Measurements from ENCODE around the gene METTL25.

METTL25 gene

GRCh38 chr12:82408844-82409243 lies 50.5 kb downstream of the METTL25 start:
- DNase-seq: no peak

- no peak for DNase-seq
These were observed 53.4 kb downstream of the METTL25 start for GRCh38 chr12:82411546-82412230.

- DNase-seq: no peak
These were observed 53.9 kb downstream of the METTL25 start for GRCh38 chr12:82412246-82412645.

DNA sequence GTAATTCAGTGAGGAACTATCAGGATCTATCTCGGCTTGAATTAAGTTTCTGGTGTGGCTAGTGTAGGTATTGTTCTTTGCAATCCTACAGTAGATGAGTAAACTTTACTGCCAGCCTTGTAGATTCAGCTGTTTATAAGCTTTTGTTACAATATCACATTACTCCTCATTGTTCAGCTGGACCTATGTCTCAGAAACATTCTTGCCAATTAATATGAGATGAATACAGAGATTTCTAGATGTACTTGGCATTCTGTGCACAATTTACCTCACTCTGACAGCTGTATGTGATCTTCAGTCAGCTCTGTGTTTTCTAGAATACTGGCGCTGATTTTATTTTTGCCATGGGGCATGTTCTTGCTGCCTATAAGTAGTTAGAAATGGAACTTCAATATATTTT lies 55.7 kb downstream of the METTL25 start:
- no peak for DNase-seq

DNA sequence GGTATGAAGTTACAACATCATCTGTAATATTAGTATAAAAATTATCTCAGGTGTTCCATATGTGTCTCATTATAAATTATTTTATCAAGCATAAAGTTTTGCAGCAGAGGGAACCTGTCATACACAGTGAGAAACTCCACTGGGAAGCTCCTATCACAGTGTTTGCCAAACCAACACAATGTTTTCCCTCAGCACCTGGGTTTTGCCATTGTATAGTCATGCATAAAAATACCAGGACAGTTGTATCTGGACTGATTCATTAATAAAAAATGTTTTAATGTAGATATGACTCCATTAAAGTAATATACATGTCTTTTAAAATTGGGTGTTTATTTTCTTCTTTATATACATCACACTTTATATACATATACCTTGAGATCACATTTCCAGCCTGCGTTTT lies 56.6 kb downstream of the METTL25 start:
- DNase-seq: no peak

GRCh38 chr12:82415402-82415801 lies 57.1 kb downstream of the METTL25 start:
- DNase-seq: no peak

DNA sequence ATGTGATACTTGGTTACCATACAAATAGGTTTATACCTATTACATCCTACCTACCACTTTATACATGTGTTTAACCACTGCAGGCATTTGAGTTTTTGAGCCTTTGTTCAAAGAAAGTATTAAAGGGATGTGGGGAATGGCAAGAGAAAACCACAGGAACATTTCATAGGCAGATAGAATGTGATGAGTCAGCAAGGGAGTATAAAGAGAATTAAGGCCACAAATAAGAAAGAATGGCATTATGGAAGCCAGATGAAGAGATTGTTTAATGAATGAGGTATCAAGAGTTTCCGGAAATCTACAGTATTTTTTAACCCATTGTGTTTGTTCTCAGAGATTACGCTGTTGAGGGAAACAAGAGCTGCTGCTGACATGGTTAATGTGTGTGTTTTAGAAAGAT lies 66.9 kb downstream of the METTL25 start:
- DNase-seq: no peak

DNA sequence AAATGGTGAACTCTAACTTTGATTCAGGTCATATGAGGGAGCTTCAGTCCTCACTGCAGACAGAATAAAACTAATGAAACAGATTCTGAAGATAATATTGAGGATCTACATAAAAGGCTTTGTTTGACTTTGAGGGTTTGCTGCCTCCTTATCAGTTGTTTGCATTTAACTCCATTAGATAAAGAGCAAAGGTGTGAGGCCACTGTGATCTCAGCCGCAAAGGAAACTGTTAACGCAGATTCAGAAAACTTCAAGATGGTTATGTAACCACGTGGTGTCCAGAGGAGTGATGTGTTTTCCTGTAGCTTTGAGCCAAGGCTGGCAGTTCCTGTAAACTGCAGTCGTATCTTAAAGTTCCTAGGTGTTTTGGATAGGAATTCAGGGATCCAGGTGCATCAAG lies 67.8 kb downstream of the METTL25 start:
- no peak for DNase-seq

DNA sequence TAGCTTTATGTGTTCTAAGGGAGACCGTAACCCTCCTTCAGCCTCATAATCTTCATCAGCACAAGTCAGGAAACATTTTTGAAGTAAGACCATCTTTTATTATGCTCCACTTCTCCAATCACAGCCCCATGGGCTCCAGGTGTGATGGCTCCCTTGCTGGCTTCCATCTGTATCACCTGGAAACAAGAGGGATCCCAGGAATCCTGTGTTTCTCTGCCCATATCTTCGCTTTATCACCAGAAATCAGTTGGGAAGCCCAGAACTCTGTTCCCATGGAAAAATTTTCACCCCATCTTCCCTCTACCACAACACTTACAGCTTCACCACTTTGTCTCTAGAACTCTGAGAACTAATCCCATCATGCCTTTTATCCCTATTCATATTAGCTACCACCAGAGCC lies 68.3 kb downstream of the METTL25 start:
- DNase-seq: no peak

DNA sequence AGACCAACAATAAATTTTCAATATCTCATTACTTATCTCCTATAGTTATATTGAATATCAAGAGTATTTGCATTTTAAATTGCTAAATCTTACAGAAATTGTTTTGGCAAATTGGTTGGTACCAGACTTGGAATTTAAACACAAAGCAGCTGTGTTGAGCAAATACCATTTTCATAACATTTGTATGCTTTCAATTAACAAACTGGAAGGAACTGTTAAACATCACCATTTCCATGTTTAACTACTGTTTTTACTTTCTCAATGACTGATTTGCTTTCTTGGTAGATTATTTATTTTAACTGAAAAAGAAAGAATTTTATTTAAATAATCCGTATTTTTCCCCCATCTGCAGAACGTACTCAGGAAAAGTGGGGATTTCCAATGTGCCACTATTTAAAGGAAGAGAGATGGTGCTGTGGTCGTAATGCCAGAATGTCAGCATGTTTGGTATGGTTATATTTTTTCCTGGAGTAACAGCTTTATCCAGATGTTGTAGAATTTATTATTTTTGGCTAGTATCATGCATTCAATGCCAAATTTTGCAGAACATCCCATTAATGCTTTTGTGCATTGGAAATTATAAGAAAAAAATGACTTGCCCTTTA lies 72.3 kb downstream of the METTL25 start:
- no peak for DNase-seq

DNA sequence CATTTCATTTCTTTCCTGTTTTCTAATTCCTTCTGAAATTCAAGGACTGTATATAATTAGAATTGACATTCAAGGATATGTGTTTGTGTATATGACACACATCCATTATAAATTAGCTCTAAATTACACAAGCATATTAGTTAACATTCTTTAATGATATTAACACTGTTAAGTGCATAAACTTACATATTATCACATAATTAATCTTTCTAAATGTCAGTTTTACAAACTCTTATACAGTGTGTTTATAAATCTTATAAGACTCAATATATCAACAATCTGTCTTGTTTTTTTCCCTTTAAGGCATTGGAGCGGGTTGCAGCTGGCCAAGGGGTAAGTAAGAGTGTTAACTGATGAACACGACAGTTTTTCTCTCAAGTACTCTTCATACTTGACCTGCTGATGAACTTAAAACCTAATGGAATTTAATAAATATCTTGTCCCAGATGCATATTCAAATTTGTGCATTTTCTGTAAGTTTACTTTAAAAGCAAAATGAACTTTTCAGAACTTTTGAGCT lies 76.1 kb downstream of the METTL25 start:
- no peak for DNase-seq

- DNase-seq: no peak
These were observed 78.0 kb downstream of the METTL25 start for GRCh38 chr12:82436354-82436753.

DNA sequence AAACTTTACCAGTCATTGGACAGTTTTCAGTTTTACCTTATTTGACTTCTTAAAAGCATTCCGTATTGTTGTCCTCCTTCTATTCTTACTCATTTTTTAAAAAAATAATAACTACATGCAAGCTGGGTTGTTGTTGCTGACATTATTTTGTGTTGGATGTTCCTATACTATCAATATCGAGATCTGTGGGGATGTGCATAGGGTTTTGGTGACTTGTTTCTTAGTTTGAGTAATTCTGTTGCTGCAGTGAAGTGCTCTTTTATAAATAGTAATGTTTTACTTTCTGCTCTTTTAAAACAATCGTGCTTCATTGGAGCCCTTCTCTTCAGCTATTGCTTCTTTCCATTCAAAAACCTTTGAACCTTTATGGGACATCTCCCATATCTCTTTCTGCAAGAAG lies 79.4 kb downstream of the METTL25 start:
- DNase-seq: no peak

GRCh38 chr12:82438356-82438755 lies 80.0 kb downstream of the METTL25 start:
- DNase-seq: no peak

DNA sequence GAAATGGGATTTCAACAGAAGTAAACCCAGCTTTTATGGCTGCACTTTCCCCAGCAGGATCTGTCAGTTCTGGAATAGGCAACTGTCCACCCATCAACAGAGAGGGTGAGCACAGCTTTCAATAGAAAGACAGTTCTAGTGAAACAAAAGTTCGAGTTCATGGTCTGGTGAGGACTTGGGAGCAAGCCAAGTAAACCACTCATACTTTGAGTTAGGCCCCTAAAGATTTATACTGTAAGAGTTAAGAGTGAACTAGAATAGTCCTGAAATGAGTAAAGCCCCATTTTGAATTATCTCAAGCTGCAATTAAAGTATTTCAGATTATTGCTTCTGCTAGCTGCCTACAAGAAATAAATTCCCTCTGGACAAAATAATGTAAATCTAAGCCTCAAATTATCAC lies 82.6 kb downstream of the METTL25 start:
- DNase-seq: no peak

GRCh38 chr12:82448911-82449578 lies 90.7 kb downstream of the METTL25 start:
- no peak for DNase-seq

GRCh38 chr12:82456633-82457032 lies 98.3 kb downstream of the METTL25 start:
- DNase-seq: no peak

DNA sequence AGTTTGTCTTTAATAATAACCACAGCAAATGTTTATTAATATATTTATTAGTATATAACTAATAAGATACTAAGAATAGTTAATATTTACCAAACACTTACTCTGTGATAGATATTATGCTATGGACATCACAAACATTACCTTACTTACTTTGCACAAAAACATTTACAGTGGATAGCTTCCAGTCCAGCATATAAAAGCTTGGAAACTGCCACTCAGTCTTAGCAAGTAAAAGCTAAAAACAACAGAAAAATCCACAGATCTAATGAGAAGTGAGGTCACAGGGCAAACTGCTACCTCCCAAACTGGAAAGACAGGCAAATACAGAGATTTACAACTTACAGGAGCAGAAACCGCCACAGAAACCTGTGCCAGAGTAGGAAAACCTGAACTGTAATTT lies 99.8 kb downstream of the METTL25 start:
- DNase-seq: no peak

DNA sequence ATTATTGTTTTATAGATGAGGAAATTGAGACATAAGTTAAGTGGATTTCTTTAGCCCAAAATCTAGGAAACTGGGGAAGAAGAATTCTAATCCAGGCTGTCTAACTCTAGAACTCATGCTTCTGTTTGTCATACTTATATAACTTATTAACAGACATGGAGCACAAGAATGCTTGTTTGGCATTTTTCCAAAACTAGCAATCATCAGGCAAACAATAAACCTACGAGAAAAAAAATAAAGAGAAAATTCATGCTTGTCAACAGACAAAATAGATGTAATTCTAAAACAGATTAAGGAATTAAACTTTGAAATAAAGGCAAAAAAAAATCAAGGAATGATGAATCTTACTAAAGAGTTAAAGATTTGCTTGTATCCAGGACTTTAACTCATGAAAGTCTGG lies 103.1 kb downstream of the METTL25 start:
- DNase-seq: no peak

DNA sequence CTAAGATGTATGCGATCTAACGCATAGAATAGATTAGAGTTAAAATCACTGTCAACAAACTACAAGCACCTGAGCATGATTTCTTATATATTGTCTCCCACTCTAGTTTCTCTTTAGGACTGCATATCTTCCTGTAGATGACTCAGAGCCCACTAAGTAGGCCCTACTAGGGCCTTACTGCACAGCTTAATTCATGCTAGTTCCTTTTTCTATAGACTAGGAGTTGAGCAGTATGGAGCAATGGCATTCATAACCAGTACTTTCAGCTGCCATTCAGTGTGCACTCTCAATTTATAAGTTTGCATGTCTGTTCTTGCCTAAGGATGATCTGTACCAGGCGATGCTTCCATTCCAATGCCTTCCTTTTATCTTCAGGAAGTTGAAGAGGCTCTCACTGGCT lies 103.5 kb downstream of the METTL25 start:
- no peak for DNase-seq

GRCh38 chr12:82468563-82468962 lies 110.2 kb downstream of the METTL25 start:
- DNase-seq: no peak

GRCh38 chr12:82470906-82471512 lies 112.7 kb downstream of the METTL25 start:
- no peak for DNase-seq

DNA sequence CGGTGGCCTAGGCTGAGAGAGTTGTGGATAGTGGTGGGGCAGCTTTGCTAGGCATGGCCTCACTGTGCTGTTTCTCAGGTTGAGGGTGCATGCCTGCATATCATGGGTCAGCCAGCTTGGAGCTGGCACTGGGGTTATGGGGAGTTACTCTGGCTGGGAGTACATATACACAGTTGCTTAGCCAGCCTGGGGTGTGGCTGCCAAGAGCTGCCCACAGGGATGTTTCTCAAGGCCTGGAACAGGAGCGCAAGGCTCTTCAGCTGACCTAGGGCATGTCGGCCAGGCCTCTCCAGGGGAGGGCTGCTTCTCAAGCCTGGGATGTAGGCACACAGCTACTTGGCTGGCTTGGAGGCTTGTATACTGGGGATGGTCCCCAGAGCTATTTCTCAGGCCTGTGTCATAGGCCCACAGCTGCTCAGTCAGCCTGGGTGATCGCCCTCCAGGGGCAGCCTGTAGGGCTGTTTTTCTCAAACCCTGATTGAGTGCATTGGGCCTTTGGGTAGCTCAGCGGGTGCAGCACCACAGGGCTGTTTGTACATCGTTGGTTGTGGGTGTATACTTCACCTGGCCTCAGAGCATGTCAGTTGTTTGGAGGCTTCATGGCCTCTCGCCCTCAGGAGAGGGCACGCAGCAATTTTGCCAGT lies 114.9 kb downstream of the METTL25 start:
- no peak for DNase-seq

Data from COR-L47 (cell line).